HCT116 (cell line): Measurements from ENCODE around the gene KRT33B.

Experiments used
- CEBPB ChIP-seq: IDR thresholded peaks from 2 replicates; pipeline ENCODE4 v1.6.1; 2012; ENCODE audit warnings: low read depth
- EZH2 ChIP-seq: fragments of 200-600 bp; sonication (generic); IDR thresholded peaks from 2 replicates; pipeline ENCODE4 v1.6.1; 2017; ENCODE audit warnings: antibody characterized with exemption, mixed run types
- JUND ChIP-seq: IDR thresholded peaks from 2 replicates; pipeline ENCODE4 v1.6.1; 2012
- POLR2A ChIP-seq: IDR thresholded peaks from 2 replicates; pipeline ENCODE4 v1.7.0; 2011; ENCODE audit warnings: borderline replicate concordance; ENCODE audit not compliant: insufficient read depth, insufficient read length; ENCODE audit errors: extremely low read depth
- POLR2AphosphoS5 ChIP-seq: IDR thresholded peaks from 2 replicates; pipeline ENCODE4 v1.6.1; 2011; ENCODE audit warnings: mild to moderate bottlenecking, low read depth, low read length, moderate library complexity
- RAD21 ChIP-seq: IDR thresholded peaks from 2 replicates; pipeline ENCODE4 v1.6.1; 2012; ENCODE audit warnings: low read depth, mild to moderate bottlenecking
- YY1 ChIP-seq: IDR thresholded peaks from 2 replicates; pipeline ENCODE4 v1.6.1; 2011; ENCODE audit warnings: low read length, low read depth, moderate library complexity, mild to moderate bottlenecking; ENCODE audit not compliant: insufficient replicate concordance; ENCODE audit errors: extremely low read depth
- ZNF274 ChIP-seq: fragments of 200-500 bp; sonication (Bioruptor generic); IDR thresholded peaks from 2 replicates; pipeline ENCODE4 v1.6.1; 2014; ENCODE audit warnings: mild to moderate bottlenecking, low read depth, low read length, inconsistent platforms
- TF ChIP-seq, protein P1 (sequence below), 3 experiments: fragments of 200-600 bp in 1 of 3; sonication (generic) in 1 of 3; IDR thresholded peaks in 2 of 3; conservative IDR thresholded peaks in 1 of 3; 2 replicates each; pipeline ENCODE4 v1.5.1; 2012 to 2017; ENCODE audit warnings: low read depth in 2 of 3, low read length in 2 of 3, antibody characterized with exemption in 1 of 3, borderline replicate concordance in 1 of 3, control low read depth in 1 of 3, mild to moderate bottlenecking in 1 of 3, mixed read lengths in 1 of 3, mixed run types in 1 of 3, moderate library complexity in 1 of 3; ENCODE audit not compliant: insufficient read depth in 1 of 3
- TF ChIP-seq, protein P2 (sequence below): IDR thresholded peaks from 2 replicates; pipeline ENCODE4 v1.6.1; 2012

DNA sequence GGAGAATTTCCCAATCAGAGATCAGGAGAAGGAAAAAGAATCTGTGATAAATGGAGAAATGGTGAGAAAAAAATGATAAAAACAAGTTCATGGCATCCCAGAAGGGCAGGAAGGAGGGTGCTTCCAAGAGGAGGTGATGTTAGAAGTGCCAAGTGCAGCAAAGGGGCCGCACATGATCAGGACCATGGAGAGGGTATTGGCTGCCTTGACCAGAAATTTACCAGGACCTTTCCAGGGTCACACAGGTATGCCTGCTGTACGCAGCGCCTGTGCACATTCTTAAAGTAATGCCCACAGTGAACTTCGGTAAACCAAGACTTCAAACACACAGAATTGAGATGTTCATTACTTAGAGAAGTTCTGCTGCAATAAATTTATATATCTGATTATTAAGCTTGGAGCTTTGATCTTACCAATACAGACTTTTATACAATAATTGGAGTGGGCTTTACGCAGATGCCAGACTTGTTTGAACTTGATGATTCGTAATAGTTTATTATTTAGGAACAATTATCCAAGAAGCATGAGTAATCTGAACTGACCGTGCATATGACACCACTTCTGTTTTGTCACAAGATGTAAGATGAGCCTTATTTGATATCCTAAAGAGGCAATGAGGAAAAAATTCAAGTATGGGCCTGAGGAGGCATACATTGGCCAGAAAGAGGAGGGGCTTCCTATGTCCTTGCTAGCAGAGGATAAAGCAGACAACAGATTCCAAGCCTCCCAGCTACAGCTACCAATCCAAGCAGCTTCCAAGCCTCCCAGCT, 16.8 kb downstream of the KRT33B start:
- TF ChIP-seq, protein P1, sequence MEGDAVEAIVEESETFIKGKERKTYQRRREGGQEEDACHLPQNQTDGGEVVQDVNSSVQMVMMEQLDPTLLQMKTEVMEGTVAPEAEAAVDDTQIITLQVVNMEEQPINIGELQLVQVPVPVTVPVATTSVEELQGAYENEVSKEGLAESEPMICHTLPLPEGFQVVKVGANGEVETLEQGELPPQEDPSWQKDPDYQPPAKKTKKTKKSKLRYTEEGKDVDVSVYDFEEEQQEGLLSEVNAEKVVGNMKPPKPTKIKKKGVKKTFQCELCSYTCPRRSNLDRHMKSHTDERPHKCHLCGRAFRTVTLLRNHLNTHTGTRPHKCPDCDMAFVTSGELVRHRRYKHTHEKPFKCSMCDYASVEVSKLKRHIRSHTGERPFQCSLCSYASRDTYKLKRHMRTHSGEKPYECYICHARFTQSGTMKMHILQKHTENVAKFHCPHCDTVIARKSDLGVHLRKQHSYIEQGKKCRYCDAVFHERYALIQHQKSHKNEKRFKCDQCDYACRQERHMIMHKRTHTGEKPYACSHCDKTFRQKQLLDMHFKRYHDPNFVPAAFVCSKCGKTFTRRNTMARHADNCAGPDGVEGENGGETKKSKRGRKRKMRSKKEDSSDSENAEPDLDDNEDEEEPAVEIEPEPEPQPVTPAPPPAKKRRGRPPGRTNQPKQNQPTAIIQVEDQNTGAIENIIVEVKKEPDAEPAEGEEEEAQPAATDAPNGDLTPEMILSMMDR (IDR thresholded peaks at IDR 0.05 in 2 of 3, conservative IDR thresholded peaks at IDR 0.05 in 1 of 3; ENCODE audit: borderline replicate concordance in 1 of 3, insufficient read depth in 1 of 3, low read depth in 2 of 3, low read length in 2 of 3), result no peak
- TF ChIP-seq POLR2A (no peak), ZNF274 (no peak), CEBPB (no peak), RAD21 (no peak), EZH2 (no peak), POLR2AphosphoS5 (no peak), YY1 (no peak), JUND (no peak)
- TF ChIP-seq, protein P2, sequence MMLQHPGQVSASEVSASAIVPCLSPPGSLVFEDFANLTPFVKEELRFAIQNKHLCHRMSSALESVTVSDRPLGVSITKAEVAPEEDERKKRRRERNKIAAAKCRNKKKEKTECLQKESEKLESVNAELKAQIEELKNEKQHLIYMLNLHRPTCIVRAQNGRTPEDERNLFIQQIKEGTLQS, result no peak
